Endothelial cell of hepatic sinusoid (primary cell): ENCODE results near the gene ZBTB42.
"Not testable (repeated sequence)": the region's sequence is repeated elsewhere in the genome, so short reads cannot be mapped to it uniquely, and the experiment has no call there.

Source experiments
- in situ Hi-C: cut with HindIII; loops from 2 replicates; pipeline ENCODE4 v1.10.0; 2017; ENCODE audit warnings: low sequenced_read_pairs

Gene ZBTB42

GRCh38 chr14:104805326-104805678 lies 4.4 kb downstream of the ZBTB42 start:
- in situ Hi-C loops, result no loop called here

- in situ Hi-C loops, result no loop called here
Measured at GRCh38 chr14:104805941-104806624, 5.2 kb downstream of the ZBTB42 start.

DNA sequence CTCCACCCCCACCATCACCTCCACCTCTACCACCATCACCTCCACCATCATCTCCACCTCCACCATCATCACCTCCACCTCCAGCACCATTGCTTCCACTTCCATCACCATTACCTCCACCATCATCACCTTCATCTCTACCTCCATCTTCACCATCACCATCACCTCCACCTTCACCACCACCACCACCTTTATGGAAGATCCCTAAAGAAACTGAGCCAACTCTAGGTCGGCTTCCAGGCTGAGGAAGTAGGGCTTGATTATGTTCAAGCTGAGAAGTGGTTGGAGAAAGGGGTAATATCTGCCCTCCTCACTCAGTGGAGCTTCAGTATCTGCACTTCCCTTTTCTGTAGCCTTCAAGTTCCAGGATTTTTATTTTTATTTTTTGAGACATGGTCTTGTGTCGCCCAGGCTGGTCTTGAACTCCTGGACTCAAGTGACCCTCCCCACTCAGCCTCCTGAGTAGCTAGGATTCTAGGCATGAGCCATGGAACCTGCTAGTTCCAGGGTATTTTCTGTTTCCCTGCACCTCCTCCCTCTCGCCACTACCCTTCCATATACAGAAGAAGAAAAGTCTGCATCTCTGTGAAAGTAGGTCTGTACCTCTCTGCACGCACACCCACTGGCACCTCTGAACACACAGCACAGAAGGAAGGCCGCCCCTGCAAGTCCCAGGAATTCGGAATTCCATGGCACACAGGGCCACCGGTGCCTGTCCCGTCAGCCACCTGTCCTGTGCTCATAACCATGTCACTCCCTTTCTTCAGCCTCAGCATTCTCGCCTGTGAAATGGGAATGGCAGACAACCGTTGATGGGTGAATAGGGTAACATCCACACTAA lies 5.9 kb downstream of the ZBTB42 start:
- in situ Hi-C loops, result no loop called here

DNA sequence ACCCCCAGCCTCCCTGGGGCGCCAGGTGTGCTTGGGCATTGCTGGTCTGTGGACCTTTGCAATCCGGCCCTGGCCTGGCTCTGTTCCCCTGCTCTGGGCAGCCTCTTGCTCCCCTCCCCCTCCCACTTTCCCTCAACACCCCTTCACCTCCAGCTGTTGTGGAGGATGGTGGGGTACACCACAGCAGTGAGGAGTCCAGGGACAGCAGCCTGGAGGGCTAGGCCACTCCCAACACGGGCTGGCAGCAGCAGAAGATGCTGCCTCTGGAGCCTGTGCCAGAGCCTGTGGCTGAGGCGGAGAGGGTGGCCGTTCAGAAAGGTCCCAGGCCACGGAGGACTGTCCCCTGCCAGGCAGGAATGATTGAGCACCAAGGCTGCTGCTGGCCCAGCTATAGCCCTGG lies 7.6 kb downstream of the ZBTB42 start:
- in situ Hi-C loops, result no loop called here

- in situ Hi-C loops, result no loop called here
Measured at GRCh38 chr14:104810316-104810715, 9.4 kb downstream of the ZBTB42 start.

GRCh38 chr14:104813286-104813685 lies 12.4 kb downstream of the ZBTB42 start:
- in situ Hi-C loops, result no loop called here

GRCh38 chr14:104814701-104815100 lies 13.8 kb downstream of the ZBTB42 start:
- in situ Hi-C loops, result not testable (repeated sequence)

- in situ Hi-C loops, result no loop called here
Measured at GRCh38 chr14:104816616-104816884, 15.6 kb downstream of the ZBTB42 start.

GRCh38 chr14:104817930-104818713 lies 17.2 kb downstream of the ZBTB42 start:
- in situ Hi-C loops, result no loop called here

- in situ Hi-C loops, result no loop called here
Measured at GRCh38 chr14:104818714-104819161, 17.8 kb downstream of the ZBTB42 start.

DNA sequence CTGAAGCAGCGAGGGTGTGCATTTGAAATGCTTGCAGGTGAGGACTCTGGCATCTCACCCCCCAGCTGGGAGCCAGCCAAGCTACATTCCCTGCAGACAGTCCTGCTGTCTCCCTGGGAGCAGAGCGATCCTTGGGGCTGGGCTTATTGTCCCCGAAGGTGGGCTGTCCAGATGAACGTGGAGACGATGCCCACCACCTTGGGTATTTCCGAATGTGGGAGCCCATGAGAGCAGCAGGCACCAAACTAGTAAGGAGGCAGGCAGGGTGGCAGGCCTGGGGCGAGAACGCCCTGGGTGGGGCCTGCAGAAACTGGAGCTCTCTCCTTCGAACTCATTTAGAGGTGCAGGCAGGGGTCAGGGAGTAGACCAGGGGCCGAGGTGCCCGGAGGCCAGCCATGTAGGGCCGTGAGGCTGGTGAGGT lies 18.5 kb downstream of the ZBTB42 start:
- in situ Hi-C loops, result no loop called here

DNA sequence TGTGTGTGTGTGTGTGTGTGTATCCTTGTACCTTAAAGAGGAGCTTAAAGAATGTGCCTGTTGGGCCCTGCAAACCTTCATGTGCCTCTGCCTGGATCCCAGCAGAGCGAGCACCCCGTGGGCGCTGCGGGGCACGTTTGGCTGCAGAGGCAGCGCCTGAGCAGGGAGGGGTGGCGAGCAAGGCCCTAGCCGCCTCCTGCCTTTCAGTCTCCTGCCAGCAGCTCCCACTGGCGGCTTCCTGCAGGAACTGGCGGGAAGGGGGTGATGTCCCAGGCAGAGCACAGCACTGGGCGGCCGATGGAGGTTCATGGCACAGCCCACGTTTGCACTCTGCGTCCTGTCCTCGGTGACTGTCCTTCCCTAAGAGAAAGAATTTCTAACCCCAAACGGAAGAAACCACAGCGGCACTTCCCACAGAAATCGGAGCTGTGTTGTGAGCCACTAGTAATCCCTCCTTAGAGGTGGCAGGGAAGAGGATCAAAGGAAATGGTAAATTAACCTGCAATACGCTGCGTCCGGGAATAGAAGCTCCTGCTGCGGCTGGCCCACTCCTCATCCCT lies 19.8 kb downstream of the ZBTB42 start:
- in situ Hi-C loops, result loop anchor here (10.0 kb wide), 1 partner anchor 106 kb away; no protein-coding TSS in a partner anchor

GRCh38 chr14:104821229-104821945 lies 20.5 kb downstream of the ZBTB42 start:
- in situ Hi-C loops, result loop anchor here (10.0 kb wide), 1 partner anchor 107 kb away; no protein-coding TSS in a partner anchor

- in situ Hi-C loops, result loop anchor here (10.0 kb wide), 1 partner anchor 107 kb away; no protein-coding TSS in a partner anchor
Measured at GRCh38 chr14:104821971-104822608, 21.2 kb downstream of the ZBTB42 start.

DNA sequence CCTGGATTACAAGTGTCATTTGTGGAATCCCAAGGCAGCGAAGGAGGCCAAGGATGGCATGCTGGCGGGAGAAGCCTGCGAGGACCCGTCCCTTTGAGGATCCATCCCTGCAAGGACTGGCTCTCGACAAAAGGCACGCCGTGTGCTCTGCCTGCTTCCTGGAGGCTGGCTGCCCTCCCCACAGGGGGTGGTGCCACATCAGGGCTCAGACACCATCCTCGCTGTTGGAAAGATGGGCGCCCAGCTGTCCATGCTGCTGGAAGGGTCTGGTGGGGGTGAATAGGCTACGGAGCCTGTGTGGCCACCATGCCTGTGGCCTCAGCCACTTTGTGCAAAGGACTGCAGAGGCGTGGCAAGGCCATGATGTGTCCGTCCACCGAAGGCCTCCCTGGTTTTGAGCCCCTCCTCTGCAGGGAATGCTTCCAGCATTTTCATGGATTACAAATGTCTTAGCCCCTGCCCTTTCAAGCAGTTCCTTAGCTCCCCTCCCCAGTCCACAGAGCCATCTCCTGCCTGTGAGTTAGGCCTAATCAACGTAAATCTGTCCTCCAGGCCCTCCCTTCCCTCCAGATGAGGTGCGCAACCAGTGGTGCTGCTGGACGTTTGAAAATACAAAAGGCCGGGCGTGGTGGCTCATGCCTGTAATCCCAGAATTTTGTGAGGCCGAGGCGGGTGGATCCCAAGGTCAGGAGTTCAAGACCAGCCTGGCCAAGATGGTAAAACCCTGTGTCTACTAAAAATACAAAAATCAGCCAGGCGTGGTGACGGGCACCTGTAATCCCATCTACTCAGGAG lies 22.1 kb downstream of the ZBTB42 start:
- in situ Hi-C loops, result loop anchor here (10.0 kb wide), 1 partner anchor 108 kb away; no protein-coding TSS in a partner anchor

GRCh38 chr14:104824353-104824997 lies 23.6 kb downstream of the ZBTB42 start:
- in situ Hi-C loops, result loop anchor here (10.0 kb wide), 1 partner anchor 110 kb away; no protein-coding TSS in a partner anchor

GRCh38 chr14:104826189-104826860 lies 25.4 kb downstream of the ZBTB42 start:
- in situ Hi-C loops, result loop anchor here (5.0 to 10.0 kb wide), 3 partner anchors 49 to 112 kb away; no protein-coding TSS in a partner anchor

DNA sequence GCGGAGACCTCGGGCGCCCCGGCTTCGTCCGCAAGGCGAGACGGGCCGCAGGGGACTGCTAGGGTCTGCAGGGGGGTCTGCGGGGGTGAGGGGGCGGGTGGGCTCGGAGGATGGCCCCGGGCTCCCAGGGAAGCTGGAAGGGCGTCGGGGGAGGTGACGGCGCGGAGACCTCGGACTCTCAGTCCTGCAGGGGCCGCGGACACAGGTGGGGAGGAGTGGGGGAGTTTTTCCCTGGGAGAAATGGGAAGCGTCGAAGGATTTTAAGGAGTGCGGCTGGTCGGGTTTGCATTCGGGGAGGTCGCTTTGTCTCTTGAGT lies 25.9 kb downstream of the ZBTB42 start:
- in situ Hi-C loops, result loop anchor here (5.0 to 10.0 kb wide), 3 partner anchors 50 to 112 kb away; no protein-coding TSS in a partner anchor
